Activated CD4-positive, alpha-beta T cell treated with anti-CD3 and anti-CD28 coated beads, Interleukin-10, Interleukin-2, amounts not matched to agents 100 ng/mL and 50 ng/mL, durations not matched to agents 16 hours and 8 hours (primary cell): ENCODE results near the gene BRINP3.

ENCODE experiments used
- DNase-seq: peaks from one replicate; pipeline ENCODE4 v3.0.0-alpha.2; 2020

The BRINP3 gene

DNA sequence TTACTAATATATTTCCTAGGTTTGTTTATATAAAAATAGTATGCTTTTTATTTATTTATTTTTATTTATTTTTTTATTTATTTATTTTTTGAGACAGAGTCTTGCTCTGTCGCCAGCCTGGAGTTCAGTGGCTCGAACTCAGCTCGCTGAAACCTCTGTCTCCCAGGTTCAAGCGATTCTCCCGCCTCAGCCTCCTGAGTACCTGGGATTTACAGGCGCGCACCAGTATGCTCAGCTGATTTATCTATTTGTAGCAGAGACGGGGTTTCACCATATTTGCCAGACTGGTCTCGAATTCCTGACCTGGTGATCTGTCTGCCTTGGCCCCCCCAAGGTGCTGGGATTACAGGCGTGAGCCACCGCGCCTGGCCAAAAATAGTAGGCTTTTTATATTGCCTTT is 33.2 kb downstream of the BRINP3 start:
- DNase-seq, result no peak

DNA sequence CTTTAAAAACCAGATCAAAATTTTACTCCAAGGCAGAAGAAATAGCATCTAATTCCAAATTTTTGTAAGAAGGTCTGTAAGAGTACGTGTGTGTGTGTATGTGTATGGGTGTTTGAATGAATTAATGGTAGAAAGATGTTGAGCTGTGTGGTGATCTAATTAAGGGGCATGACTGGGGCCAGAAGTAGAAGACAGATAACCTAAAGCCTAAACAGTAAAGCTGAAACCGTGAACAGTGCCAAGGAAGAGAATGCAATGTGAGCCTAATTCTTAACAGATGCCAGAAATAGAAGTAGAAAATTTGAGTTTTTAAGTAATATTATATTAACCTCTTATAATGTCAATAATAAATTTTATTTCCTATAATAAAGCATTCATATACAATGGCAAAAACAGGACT is 38.2 kb downstream of the BRINP3 start:
- DNase-seq, result no peak

DNA sequence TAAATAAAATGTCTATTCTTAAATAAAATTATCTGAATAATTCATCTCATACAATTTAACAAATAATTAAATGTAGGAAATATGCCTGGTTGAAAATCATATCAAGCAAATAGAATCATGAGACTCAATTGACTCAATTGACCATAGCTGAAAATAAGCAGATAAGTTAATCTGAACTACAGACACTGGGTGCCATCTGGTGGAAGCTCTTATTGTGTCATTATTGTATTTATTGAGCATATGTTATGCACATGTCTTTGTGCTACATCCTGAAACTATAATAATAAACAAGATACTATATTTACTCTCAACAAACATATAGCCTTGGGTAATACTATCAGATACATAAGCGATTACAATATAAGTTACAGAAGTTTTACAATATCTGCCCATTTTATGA is 41.0 kb downstream of the BRINP3 start:
- no peak for DNase-seq

DNA sequence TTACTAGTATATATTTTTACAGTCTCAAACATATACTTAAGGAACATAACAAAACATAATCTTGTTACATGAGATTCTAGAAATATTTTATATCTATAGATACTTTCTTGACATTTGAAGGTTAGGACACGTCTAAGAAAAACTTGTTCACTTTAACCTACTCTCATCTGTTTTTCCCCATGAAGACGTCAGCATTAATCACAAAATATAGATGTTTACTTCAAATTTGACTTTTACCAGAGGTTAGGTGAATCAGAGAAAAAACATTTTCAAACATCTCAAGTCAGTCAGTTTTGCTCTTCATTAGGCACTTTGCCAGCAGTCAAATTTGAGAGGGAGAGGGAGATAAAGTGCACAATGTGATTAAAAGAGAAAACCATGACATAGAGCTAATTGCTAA is 47.7 kb downstream of the BRINP3 start:
- no peak for DNase-seq

DNA sequence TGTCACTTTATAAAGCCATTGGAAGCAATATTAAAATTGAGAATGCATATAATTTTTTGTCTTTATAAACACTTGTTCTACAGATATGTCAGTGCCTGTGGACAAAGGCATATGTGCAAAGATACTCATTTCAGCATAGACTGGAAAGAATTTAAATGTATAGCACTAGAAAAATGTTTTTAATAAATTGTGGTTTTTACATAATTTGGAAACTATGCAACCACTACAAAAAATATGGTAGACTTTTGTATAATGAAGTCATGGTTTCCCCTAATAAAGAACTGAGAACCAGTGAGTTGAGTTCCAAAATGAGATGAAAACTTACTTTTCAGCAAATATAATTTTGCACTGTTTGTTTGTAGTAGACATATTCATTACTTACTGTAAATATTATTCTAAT is 48.5 kb downstream of the BRINP3 start:
- DNase-seq, result no peak

DNA sequence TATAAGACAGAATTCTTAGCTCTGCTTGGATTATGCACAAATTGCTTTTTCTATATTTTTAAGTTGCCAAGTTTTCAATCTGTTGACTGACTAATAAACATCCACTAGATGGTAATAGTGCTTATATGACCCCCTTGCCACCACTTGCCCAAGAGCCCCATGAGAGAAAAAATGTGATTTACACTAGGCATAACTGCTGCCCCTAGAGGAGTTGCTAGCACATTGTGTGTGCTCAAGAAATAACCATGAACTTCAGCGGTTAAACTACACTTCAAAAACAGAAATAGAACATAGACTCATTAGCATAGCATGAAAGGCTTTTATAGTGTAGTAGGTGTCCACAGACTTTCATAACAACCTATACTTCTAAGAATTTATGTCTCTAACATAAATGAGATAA is 61.4 kb downstream of the BRINP3 start:
- no peak for DNase-seq

DNA sequence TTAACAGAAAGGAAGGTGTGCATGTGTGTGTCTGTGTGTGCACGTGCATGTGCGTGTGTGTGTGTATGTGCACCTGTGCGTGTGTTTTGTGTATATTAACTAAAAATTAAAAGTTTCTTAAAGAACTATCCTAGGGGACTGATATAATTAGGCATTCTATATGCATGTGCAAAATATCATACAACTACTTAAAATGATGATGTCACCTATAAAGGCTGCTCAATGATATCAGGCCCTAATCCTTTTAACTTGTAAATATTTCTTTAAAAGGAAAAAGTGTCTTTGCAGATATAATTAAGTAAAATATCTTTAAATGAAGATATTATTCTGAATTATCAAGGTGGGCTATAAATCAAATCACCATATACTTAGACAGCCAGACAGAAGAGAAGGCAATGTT is 64.5 kb downstream of the BRINP3 start:
- no peak for DNase-seq

DNA sequence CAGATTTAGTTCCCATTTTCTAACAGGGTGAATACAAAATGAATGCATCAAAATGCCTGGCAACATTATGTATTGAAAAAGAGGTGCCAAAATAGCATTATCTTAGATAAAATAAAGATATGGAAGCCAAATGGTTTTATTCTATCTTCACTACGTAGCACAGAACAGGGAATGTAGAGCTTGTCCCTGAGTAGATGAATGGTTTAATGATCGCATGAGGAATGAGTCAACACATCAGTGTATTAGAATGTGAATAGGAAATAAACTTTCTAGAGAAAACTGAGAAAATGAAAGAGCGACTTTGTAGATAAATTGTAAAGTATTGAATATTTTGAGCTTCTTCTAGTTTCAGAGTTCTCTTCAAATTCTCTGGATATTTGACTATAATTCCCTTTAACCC is 74.3 kb downstream of the BRINP3 start:
- no peak for DNase-seq

DNA sequence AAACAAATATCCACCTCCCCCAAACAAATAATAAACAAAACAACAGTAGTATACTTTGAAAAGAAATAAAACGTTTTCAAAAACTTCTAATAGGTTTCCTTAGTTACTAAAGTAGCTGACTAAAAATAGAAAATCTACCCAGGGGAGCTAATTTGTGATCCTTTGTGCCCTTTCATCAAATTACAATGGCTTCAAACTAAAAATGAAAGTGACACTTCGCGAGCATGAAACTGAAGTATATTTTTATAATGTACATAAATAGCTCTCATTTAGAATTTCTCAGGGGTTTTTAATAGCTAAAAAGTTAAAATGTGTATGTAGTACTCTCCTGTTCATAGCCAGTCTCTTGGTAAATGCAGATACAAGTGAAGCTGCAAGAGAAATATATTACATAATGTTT is 78.4 kb downstream of the BRINP3 start:
- DNase-seq, result no peak

DNA sequence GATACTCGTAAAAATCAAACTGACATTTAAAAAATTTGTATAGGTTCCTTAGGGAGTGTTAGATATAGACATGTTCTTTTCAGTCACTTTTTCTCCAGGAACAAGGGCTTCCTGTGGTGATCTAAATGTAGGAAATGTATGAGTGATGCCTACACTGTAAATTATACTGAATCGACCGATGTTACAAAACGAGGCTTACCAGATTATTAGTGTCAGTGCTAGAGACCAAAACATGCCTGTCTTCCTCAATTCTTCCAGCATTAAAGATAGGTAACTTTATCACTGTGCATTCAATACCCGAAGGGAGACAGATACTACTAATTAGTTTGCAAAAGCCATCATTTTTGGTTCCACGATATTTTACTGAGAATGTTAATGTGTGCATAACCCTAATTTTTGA is 86.1 kb downstream of the BRINP3 start:
- no peak for DNase-seq

DNA sequence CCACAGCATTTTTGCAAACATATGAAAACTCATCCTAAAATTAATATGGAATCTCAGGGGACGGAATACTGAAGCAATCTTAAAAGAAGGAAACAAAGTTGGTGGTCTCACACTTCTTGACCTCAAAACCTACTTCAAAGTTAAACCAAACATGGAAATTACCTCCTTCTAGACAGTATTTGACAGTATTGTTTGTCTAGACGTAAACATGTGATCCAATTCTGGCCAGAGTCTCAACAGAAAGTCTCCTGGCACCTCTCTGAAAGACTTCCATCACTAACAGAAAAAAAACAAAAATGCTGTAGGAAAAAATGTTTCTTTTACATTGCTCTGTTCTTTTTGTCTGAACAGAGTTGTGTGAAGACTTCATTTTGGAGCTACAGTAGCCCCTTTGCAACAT is 99.7 kb downstream of the BRINP3 start:
- DNase-seq, result no peak

DNA sequence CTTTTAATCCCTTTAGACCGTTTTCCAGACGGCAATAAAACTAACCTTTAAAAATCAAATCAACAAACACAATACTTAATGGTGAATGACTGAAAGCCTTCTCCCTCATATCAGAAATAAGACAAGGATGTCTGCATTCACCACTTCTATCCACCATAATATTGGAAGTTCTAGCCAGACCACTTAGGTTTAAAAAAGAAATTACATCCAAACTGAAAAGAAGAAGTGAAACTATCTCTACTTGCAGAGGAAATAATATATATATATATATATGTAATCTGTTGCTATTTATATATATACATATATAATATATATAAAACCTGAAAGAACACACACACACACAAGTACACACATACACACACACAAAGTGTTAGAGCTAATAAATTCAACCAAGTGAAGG is 100.4 kb downstream of the BRINP3 start:
- no peak for DNase-seq

DNA sequence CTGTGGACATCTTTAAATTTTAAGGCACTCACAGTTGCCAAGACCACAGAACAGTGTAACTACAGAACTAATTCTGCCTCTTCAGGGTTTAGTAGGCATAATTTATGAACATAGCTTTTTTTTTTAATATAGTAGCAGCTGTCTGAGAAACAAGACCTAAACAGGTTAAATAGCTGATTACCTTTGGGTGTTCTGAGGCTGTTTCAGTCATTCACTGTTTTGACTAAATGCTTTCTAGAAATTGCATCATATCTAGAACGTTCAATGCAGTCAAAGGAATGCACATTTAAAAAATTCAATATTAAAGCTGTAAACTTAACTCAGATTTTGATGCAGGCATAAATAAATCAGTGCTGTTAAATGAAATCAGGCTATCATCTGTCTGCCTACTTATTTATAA is 101.6 kb downstream of the BRINP3 start:
- DNase-seq, result no peak

DNA sequence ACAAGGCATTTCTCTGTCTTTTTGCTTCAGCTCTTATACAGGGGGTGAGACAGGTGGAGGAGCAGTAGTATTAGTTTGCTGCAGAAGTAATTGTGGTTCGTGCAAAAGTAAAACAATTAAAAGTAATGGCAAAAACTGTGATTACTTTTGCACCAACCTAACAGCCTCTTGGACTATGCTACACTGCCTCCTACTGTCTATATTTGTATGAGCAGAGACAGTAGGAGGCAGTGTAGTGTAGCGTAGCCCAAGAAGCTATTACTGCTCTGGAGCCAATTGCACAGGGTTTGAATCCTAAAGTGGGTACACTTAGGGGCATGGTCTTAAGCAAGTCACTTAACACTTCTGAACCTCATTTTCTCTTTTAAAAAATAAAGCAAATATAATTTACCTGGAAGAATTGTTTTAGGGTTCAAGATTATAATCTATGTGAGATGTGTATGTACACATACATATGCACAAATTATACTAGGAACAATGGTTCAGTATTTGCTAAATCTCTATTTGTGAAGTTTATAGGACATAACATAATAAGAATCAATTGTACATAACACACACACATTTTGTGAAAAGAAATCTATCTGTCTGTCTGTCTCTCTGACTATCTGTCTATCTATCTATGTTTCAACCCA is 103.8 kb downstream of the BRINP3 start:
- no peak for DNase-seq

DNA sequence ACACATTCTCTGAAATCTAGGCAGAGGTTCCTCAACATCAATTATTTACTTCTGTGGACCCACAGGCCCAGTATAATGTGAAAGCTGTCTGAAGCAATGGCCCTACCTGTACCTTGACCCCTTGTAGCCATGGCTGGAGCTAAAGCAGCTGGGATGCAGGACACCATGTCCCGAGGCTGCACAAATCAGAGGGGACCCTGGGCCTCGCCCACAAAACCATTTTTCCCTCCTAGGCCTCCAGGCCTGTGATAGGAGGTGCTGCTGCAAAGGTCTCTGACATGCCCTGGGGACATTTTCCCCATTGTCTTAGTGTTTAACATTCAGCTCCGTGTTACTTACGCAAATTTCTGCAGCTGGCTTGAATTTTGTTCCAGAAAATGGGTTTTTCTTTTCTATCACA is 110.5 kb downstream of the BRINP3 start:
- no peak for DNase-seq

DNA sequence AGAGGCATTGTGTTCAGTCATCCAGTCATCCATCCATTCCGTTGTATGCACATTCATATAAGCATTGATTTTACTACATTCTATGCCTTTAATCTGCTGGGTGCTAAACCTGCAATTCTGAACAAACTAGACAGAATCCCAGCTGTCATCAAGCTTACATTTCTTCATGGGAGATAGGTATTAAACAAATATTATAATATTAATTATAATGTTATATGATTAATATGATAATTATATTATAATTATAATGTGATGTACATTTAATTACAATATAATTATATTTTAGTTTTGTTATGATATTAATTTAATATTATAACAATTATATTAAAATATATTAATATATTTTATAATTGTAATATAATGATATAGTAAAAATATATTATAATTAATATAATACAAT is 112.4 kb downstream of the BRINP3 start:
- no peak for DNase-seq

DNA sequence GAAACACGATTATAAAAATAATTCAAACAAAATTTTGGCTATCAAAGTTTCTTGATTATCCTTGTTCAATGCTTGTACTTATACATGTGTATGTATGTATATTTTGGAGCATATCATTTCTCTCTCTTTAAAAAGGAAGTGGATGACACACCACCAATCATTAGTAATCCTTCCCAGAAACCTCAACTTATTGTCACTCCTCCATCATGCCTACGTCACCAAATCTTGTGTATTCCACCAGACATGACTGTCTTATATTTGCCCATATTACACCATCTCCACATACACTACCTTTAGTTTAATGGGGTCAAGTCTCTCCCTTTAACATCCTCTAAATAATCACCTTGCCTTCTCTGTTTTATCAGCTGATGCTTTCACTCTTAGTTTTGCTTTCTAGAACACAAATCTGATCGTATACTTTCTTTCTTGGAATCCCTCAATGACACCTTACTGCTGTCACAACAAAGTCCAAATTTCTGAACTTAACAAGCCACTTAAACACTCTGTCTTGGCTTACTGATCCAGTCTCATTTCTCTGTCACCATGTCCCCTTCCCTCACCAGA is 124.0 kb downstream of the BRINP3 start:
- DNase-seq, result no peak

DNA sequence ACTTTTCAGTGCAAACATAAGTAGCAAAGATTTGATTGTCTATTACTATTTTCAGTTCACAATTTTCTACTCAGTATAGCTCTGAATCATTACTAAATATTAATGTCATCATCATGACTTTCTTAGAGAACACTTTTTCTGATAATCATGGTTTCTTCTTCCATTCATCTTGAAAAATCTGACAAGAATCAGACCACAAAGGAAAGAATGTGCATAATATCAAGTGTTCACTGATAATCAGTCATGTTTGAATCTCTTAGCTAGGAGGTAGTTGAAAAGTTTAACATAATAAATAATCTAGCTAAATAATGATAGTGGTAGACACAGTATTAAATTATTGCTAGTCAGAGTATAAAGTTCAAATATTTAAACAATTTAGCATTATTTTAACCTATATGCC is 133.2 kb downstream of the BRINP3 start:
- no peak for DNase-seq

DNA sequence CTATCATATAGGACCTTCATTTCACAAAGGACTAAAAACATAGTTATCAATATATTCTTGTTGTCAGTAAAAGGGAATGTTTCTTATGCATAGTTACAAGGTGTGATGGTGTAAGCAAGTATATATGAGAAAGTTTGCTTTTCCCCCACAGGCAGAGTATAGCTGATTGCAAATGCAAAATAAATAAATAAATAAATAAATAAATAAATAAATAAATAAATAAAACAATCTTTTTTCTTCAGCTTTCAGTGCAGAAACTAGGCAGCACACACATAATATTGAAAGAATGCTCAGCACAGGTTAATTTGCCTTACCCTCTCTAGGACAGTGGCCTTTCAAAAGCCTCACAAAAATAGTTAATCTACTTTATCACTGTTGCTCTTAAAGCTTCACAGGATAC is 138.8 kb downstream of the BRINP3 start:
- DNase-seq, result no peak

DNA sequence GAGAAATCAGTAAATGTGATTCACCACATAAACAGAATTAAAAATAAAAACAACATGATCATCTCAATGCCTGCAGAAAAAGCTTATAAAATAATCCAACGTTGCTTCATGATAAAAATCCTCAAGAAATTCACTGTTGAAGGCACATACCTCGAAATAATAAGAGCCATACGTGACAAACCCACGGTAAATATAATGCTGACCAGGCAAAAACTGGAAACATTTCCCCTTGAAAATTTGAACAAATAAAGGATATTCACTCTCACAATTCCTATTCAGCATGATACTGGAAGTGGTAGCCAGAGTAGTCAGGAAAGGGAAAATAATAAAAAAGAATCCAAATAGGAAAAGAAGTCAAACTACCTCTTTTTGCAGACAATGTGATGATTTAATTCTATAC is 148.8 kb downstream of the BRINP3 start:
- DNase-seq, result no peak

DNA sequence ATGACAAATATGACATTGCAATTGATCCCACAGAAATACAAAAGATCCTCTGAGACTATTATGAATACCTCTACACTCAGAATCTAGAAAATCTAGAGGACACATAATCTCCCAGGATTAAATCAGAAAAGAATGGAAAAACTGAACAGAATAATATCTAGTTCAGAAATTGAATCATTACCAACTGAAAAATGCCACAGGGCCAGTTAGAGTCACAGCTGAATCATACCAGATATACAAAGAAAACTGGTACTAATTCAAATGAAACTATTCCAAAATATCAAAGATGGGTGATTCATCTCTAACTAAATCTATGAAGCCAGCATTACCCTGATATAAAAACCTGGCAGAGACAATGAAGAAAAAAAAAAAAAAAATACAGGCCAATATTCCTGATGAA is 149.3 kb downstream of the BRINP3 start:
- no peak for DNase-seq

DNA sequence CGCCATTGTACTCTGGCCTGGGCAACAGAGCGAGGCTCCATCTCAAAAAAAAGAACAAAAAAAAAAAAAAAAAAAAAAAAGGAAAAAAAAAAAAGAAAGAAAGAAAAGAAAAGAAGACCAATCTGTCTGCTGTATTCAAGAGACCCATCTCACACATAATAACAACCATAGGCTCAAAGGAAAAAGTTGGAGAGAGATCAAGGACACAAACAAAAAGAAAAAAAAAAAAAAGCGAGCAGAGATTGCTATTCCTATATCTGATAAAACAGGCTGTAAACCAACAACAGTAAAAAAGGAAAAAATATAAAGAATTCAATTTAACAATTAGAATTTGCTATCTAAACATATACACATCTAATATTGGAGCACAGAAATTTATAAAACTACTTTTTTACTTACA is 150.4 kb downstream of the BRINP3 start:
- no peak for DNase-seq

DNA sequence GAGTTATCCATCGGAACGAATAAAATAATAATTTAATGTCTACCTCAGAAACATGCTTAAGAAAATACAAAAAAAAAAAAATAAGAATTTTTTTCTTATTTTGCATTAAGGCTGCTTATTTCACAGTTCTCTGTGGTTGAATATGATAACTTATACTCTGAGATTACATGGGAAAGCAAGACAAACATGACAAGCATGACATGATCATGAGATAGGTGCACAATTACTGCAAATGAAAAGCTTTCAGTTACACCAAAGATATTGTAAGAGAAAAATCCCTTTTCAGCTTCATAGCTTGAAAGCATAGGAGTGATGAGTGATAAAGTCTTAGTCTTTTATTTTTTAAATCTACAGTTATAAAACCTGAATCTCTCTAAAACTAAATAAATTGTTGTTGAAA is 154.1 kb downstream of the BRINP3 start:
- no peak for DNase-seq

DNA sequence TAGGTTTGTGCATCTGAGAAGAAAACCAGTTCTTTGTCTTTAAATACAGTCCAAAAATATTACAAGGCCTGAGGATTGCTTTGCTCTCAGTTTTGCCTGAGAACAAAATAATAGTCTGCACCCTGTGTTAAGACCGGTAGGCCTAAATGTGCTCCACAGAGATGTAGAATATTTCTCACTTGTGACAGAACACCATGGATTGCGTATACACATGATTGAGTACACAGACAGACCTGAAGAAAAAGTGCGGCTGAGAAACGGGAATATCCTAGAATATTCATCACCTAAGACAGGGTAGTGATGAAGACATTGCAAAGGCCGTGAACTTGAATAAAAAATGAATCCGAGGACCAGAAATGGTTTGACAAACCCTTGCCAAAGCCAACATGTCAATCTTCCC is 155.4 kb downstream of the BRINP3 start:
- no peak for DNase-seq

DNA sequence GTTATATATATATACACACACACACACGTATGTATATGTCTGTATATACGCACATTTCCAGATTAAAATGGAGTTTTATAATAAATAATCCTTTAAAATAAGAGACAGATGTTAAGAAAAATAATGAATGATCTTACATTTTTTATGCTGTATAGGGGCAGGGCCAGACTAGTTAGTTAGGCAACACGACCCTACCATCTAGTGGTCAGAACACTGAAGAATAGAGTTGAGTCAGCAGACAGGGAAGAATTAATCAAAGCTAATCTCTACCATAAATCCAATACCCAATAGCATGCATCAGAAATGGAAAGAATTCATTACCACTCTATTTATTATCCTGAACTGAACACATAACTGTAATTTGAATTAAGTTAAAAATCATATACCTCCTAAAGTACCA is 156.7 kb downstream of the BRINP3 start:
- no peak for DNase-seq

DNA sequence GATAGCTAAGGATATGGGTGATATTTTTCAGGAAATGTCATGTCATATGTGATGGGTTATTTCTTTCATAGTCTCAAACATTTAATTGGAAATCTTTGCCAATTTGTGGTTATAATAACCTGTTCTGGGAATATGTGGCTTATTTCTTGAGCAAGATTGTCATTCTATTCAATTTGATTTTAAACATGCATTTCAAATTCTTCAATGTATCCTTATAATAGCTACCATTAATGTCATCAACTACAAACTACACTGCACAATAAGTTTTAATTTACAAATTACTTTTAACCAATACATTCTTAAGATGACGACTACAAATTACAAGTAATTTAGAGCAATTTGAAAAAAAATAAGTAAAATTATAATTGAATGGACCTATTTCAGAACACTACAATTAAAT is 164.9 kb downstream of the BRINP3 start:
- no peak for DNase-seq
